Right lung (tissue), 5 donors: ENCODE data around the gene CSGALNACT2. TPM values are rescaled to one million over a fixed set of nuclear protein-coding genes. Genes with fewer than 3 reads are reported as not detected.
"Not testable (repeated sequence)": the region's sequence is repeated elsewhere in the genome, so short reads cannot be mapped to it uniquely, and the experiment has no call there.

Source experiments
- DNase-seq, 2 donors: peaks; one replicate each; pipeline ENCODE4 v3.0.0-alpha.2; 2013
- polyA plus RNA-seq, 5 donors: library from polyadenylated mRNA; unstranded; fragments of 120-200 nt; gene quantifications; one replicate each; pipeline versions ENCODE4 v1.2.1 to v1.2.3, GENCODE V29; 2013; ENCODE audit warnings: inconsistent platforms in 1 of 5, low replicate concordance in 1 of 5; ENCODE audit not compliant: insufficient read length in 5 of 5, insufficient read depth in 1 of 5

Gene CSGALNACT2
- polyA plus RNA-seq, 5 donors, result 25.5 to 50.4 (median 42.2) TPM

GRCh38 chr10:43137717-43138020 lies 576 bp upstream of the CSGALNACT2 start:
- peak in 1 of 2 donors; percentile 73 for DNase-seq

DNA sequence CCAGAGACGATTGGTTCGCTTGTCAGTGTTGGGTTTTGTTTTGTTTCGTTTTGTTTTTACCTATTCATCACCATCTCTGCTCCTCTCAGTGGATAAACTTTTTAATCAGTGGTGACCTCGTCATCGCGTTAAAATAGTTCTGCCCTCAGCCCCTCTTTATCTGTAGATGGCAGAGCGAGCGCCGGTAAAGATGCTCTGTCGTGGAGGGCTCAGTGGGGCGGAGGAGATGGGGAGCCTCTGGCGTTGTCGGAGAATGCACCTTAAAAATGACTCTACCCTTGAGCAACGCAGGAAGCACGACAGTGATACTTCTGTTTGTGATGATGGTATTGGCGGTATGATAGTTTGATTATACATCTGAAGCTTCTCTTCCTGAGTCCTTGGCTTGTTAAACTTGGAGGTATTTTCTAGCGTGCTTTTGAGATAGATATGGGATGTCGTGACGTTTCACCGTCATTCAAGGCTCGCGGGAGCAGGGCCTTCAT lies 554 bp downstream of the CSGALNACT2 start:
- DNase-seq, result peak in 1 of 2 donors; percentile 37

GRCh38 chr10:43141421-43141820 lies 3.2 kb downstream of the CSGALNACT2 start:
- no peak for DNase-seq

GRCh38 chr10:43145311-43145710 lies 7.1 kb downstream of the CSGALNACT2 start:
- DNase-seq, result no peak

DNA sequence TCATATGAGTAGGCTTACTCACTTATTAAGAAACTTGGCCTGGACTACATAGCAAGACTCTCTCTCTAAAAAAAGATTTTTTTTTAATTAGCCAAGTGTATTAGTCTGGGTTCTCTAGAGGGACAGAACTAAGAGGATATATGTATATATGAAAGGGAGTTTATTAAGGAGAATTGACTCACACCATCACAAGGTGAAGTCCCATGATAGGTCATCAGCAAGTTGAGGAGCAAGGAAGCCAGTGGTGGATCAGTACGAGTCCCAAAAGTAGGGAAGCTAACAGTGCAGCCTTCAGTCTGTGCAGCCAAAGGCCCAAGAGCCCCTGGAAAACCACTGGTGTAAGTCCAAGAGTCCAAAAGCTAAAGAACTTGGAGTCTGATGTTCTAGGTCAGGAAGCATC lies 7.7 kb downstream of the CSGALNACT2 start:
- not testable (repeated sequence) for DNase-seq

DNA sequence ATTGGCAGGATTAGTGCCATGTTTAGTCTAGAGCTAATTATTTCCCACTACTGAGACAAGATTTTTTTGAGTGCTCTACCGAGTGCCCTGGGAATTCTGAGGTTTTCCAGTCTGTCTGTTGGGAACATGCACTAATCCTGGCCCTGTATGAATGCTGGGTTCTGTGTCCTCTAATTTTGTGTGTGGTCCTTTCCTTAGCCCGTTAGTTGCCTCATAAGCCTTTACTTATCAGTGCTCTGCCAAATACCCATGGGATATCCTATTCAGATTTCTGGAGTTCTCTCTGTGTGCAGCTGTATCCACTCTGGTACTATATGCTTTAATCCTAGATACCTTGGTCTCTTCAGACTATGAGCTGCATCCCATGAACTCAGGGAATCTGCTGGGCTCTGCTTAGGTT lies 13.1 kb downstream of the CSGALNACT2 start:
- DNase-seq, result no peak

GRCh38 chr10:43153901-43154300 lies 15.7 kb downstream of the CSGALNACT2 start:
- DNase-seq, result peak; percentile 42 to 66

DNA sequence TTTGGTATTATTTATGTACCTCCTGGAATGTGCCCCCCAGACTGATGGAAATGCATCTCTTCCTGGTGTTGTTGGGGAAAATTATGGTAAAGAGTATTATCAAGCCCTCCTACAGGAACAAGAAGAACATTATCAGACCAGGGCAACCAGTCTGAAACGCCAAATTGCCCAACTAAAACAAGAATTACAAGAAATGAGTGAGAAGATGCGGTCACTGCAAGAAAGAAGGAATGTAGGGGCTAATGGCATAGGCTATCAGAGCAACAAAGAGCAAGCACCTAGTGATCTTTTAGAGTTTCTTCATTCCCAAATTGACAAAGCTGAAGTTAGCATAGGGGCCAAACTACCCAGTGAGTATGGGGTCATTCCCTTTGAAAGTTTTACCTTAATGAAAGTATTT lies 17.0 kb downstream of the CSGALNACT2 start:
- no peak for DNase-seq

DNA sequence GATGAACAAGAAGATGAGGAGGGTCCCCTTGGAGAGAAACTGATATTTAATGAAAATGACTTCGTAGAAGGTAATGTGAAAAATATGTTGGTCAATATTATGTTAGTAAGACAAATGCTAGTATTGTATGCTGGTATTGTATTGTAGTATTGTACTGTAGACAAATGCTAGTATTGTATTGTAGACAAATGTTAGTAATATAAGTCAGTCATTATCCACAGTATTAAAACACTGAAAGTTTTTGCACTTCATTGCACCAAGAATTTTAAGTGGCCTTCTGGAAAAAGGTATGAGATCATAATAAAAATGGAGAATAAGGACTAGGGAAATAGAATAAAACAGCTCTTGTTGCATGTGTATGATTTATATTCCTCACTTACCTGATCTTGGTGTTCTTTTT lies 17.5 kb downstream of the CSGALNACT2 start:
- no peak for DNase-seq

DNA sequence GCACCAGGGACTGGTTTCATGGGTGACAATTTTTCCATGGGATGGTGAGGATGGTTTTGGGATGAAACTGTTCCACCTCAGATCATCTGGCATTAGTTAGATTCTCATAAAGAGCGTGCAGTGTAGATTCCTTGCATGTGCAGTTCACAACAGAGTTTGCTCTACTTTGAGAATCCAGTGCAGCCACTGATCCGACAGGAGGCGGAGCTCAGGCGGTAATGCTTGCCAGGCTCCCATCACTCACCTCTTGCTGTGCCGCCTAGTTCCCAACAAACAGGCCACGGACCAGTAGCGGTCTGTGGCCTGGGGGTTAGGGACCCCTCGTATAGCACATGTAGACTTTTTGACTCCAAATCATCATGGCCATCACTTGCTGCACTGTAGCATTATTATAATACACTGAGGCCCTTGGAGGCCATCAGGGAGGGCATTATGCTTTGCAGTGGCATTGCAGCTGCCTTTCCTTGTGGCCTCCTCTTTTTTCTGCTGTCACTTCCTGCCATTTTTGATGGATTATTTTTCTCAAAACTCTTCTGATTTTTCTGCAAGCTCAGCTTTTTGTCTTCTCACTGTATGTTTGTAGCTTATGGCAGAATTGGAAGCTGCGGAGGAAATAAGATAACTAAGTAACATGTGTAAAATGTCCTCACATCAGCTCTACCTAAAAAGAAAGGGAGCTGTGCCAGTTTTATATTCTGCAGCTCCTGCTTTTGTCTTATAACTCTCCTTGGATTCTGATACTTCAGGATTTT lies 18.5 kb downstream of the CSGALNACT2 start:
- no peak for DNase-seq

- DNase-seq, result no peak
These were observed 20.4 kb downstream of the CSGALNACT2 start for GRCh38 chr10:43158636-43159035.

- peak; percentile 65 to 75 for DNase-seq
These were observed 22.0 kb downstream of the CSGALNACT2 start for GRCh38 chr10:43160046-43160920.

DNA sequence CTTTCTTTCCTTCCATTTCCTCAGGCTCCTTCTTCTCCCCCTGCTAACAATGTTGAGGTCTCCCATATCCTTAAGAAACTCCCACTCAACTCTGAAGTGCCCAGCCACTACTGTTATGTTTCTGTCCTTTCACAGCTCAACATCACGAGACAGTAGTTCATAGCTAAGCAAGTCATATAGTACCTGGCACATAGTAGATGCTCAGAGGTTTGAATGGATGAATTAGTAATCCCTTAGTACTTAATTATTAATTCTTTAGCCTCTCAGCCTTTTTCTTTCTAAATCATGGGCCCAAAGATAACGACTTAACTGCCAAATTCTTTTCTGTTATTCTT lies 22.6 kb downstream of the CSGALNACT2 start:
- DNase-seq, result no peak

DNA sequence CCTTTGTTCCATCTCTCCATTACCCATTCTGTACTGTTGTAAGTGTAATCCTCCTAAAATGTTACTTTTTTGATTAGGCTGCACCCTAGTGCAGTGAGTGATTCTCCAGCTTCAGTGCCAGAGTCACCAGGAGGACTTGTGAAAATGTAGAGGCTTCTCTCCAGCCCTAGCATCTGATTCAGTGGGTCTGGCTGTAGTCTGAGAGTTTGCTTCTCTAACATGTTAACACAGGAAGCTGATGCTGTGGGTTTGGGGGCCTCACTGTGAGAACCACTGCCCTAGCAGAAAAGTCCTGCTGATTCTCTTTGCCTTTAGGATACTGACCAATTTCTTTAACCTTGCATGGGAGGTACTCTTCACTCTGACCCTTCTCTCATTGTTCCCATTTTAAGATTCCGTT lies 24.4 kb downstream of the CSGALNACT2 start:
- DNase-seq, result no peak

- DNase-seq, result no peak
These were observed 28.1 kb downstream of the CSGALNACT2 start for GRCh38 chr10:43166207-43166879.

DNA sequence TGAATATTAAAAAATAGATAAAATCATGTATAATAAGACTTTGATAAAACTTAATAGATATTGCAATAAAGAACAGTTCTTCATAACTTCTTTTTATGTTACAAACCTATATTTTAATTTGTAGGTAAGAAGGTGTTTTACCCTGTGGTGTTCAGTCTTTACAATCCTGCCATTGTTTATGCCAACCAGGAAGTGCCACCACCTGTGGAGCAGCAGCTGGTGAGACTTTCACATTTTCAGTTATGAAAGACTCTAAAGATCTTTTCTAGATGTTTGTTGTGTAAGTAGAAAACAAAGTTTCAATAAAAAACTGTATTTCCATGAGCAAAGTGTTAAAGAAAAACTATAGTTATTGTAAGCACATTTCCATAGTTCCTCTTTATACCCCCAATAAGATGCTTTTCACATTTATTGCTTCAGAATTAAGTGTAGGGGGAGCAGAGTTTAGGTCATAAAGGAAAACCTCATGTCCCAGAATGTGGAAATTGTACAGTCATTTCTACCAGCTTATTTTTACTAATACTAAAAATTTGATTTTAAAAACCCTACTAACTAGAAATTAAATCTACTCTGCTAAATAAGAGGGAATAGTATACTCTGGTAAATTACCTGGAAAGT lies 28.7 kb downstream of the CSGALNACT2 start:
- no peak for DNase-seq

DNA sequence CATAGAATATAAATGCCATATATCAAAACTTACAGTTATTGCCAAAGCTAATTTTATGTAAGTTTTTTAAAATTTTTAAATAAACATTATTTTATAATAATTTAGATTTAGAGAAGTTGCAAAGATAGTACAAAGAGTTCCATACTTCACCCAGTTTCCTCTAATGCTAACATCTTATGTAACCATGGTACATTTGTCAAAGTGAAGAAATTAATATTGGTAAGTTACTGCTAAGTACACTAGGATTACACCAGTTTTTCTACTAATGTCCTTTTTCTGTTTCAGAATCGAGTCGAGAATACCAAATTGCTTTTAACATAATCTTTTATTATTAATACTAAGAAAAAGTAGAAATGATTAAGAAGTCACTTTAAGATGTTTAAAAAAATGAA lies 29.2 kb downstream of the CSGALNACT2 start:
- no peak for DNase-seq

DNA sequence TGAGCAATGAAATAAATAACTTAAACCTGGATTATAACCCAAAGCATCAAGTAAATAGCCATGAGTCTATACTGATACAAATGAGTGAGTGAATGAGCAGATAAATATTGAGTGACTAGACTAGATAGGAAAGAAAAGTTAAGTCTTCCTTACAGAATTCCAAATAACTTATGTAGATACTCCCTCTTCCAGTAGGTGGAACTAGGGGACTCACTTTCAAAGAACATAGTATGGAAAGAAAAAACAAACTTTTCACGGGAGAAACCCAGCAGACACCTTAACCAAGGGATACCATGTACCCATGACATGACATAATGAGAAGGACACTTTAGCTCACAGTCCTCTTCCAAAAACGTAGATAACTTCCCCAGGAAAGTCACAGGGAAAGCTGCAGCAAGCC lies 32.2 kb downstream of the CSGALNACT2 start:
- DNase-seq, result no peak

- no peak for DNase-seq
These were observed 34.4 kb downstream of the CSGALNACT2 start for GRCh38 chr10:43172645-43173044.

DNA sequence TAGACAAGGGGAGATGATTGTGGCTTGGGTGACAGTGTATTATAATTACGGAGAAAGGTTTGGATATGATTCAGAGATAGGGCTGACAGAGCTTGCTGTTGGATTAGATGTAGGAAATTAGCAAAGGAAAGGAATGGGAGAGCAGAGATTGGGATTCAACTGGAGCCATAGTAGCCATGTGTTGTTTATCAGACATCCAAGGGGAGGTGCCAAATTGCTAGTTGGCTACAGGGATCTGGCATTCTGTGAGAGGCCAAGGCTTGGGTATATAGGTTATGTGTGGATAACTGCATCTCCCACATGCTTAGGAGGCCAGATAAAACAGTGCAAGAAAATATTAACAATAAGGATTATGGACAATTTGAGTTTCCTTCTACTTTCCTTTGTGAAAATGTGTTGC lies 34.9 kb downstream of the CSGALNACT2 start:
- DNase-seq, result no peak

DNA sequence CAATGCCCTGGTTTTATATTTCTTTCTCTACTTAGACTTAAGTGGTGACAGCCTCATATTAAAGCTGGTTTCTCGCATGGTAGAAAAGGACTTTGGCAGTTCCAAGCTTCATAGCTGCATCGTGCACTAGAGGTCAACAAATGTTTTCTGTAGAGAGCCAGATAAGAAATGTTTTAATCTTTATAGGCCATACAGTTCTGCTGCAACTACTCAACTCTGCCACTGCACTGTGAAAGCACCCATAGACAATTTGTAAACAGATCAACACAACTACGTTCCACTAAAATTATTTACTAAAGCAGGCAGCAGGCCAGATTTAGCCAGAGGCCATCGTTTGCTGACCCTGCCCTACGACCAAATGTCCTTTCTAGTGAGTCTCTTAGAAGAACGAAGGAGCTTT lies 36.7 kb downstream of the CSGALNACT2 start:
- DNase-seq, result no peak

DNA sequence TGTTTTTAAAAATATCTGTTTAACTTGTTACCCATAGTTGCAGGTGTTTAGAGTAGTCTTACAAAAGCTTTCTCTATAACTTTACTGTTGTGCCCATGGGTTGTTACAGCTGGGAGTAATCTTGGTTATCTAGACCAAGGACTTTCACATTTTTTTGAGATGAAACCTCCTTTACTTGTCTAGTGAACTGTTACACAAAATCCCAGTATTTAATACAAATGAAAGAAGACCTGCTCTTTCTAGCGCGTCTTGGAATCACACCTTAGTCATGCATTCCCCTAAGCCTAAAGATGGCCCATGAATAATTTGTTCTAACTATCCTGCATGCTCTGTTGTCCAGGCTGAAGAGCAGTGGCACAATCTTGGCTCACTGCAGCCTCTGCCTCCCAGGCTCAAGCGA lies 38.0 kb downstream of the CSGALNACT2 start:
- DNase-seq, result no peak
